HepG2 (cell line): ENCODE results near the gene OR1I1. TPM values are rescaled to one million over a fixed set of nuclear protein-coding genes. Genes with fewer than 3 reads are reported as not detected.

ENCODE experiments used
- AHR ChIP-seq: IDR thresholded peaks from 2 replicates; pipeline ENCODE4 v1.6.1; 2018; ENCODE audit warnings: missing genetic modification reagents, missing compliant biosample characterization
- ARID3A ChIP-seq: IDR thresholded peaks from 2 replicates; pipeline ENCODE4 v1.6.1; 2012; ENCODE audit warnings: low read depth, low read length, improper control_type of control experiment
- CHCHD3 ChIP-seq: sonication (generic); formaldehyde crosslinking; IDR thresholded peaks from 2 replicates; pipeline ENCODE4 v1.8.0; 2022; ENCODE audit warnings: mild to moderate bottlenecking, missing genetic modification reagents, moderate library complexity
- FOXO4 ChIP-seq: sonication (generic); formaldehyde crosslinking; conservative IDR thresholded peaks from 2 replicates; pipeline ENCODE4 v1.8.1; 2023; ENCODE audit warnings: missing genetic modification reagents
- HNRNPLL ChIP-seq: fragments of 200-400 bp; formaldehyde crosslinking; IDR thresholded peaks from 2 replicates; pipeline ENCODE4 v1.6.1; 2017; ENCODE audit warnings: mild to moderate bottlenecking, low read depth, low read length; ENCODE audit not compliant: poor library complexity, severe bottlenecking
- KLF12 ChIP-seq: sonication (generic); formaldehyde crosslinking; IDR thresholded peaks from 2 replicates; pipeline ENCODE4 v1.4.0; 2020; ENCODE audit warnings: missing genetic modification reagents, borderline replicate concordance
- MEIS2 ChIP-seq: sonication (generic); formaldehyde crosslinking; IDR thresholded peaks from 2 replicates; pipeline ENCODE4 v1.9.0; 2021; ENCODE audit warnings: mild to moderate bottlenecking, missing genetic modification reagents
- NFATC3 ChIP-seq: sonication (generic); formaldehyde crosslinking; IDR thresholded peaks from 2 replicates; pipeline ENCODE4 v1.5.1; 2020; ENCODE audit warnings: mild to moderate bottlenecking, missing genetic modification reagents
- RBFOX2 ChIP-seq: fragments of 200-400 bp; formaldehyde crosslinking; IDR thresholded peaks from 2 replicates; pipeline ENCODE4 v1.6.1; 2017; ENCODE audit warnings: low read depth, mild to moderate bottlenecking, low read length
- RFX3 ChIP-seq: IDR thresholded peaks from 2 replicates; pipeline ENCODE4 v1.6.1; 2016; ENCODE audit warnings: missing biosample characterization, missing genetic modification reagents
- TFAP4 ChIP-seq: sonication (generic); IDR thresholded peaks from 2 replicates; pipeline ENCODE4 v1.6.1; 2016; ENCODE audit warnings: low read depth, borderline replicate concordance
- U2AF1 ChIP-seq: fragments of 200-400 bp; formaldehyde crosslinking; optimal IDR thresholded peaks from 2 replicates; pipeline ENCODE3; 2017; ENCODE audit warnings: mild to moderate bottlenecking, low read depth, low read length
- ZBTB21 ChIP-seq: sonication (generic); formaldehyde crosslinking; IDR thresholded peaks from 2 replicates; pipeline ENCODE4 v1.4.0; 2020; ENCODE audit warnings: missing genetic modification reagents
- ZBTB39 ChIP-seq: sonication (generic); formaldehyde crosslinking; IDR thresholded peaks from 2 replicates; pipeline ENCODE4 v1.5.0; 2020; ENCODE audit warnings: missing genetic modification reagents
- ZNF33A ChIP-seq: sonication (generic); formaldehyde crosslinking; IDR thresholded peaks from 2 replicates; pipeline ENCODE4 v1.5.1; 2020; ENCODE audit warnings: missing genetic modification reagents, mild to moderate bottlenecking, moderate library complexity, borderline replicate concordance
- ZNF414 ChIP-seq: sonication (generic); formaldehyde crosslinking; IDR thresholded peaks from 2 replicates; pipeline ENCODE4 v1.5.0; 2020; ENCODE audit warnings: missing genetic modification reagents
- ZNF430 ChIP-seq: sonication (generic); formaldehyde crosslinking; IDR thresholded peaks from 2 replicates; pipeline ENCODE4 v1.9.0; 2021; ENCODE audit warnings: mild to moderate bottlenecking, missing genetic modification reagents
- ZNF446 ChIP-seq: sonication (generic); formaldehyde crosslinking; IDR thresholded peaks from 2 replicates; pipeline ENCODE4 v1.5.0; 2020; ENCODE audit warnings: mild to moderate bottlenecking, missing genetic modification reagents
- ZNF564 ChIP-seq: sonication (generic); formaldehyde crosslinking; IDR thresholded peaks from 2 replicates; pipeline ENCODE4 v1.8.1; 2023; ENCODE audit warnings: mild to moderate bottlenecking, missing genetic modification reagents
- ZNF607 ChIP-seq: sonication (generic); formaldehyde crosslinking; IDR thresholded peaks from 2 replicates; pipeline ENCODE4 v1.5.1; 2020; ENCODE audit warnings: missing genetic modification reagents, mild to moderate bottlenecking, borderline replicate concordance
- ZNF724P ChIP-seq: sonication (generic); formaldehyde crosslinking; IDR thresholded peaks from 2 replicates; pipeline ENCODE4 v1.8.0; 2022; ENCODE audit warnings: missing genetic modification reagents, borderline replicate concordance
- ZNF850 ChIP-seq: sonication (generic); formaldehyde crosslinking; conservative IDR thresholded peaks from 2 replicates; pipeline ENCODE4 v1.9.0; 2021; ENCODE audit warnings: mild to moderate bottlenecking, missing genetic modification reagents
- ZNF878 ChIP-seq: sonication (generic); formaldehyde crosslinking; IDR thresholded peaks from 2 replicates; pipeline ENCODE4 v1.8.1; 2023; ENCODE audit warnings: mild to moderate bottlenecking, missing genetic modification reagents, moderate library complexity
- polyA plus RNA-seq, 8 experiments: library from polyadenylated mRNA; depleted of rRNA in 3 of 8; stranded (reverse) in 7 of 8; unstranded in 1 of 8; fragments of >200 nt; fragmentation: Illumina TruSeq in 4 of 8; extraction: Trizol in 4 of 8; gene quantifications; 2 replicates each; pipeline versions ENCODE4 v1.2.1 to v1.2.3, GENCODE V29; 2011 to 2016; ENCODE audit warnings: low read depth in 4 of 8, missing spikeins in 1 of 8, mixed read lengths in 1 of 8; ENCODE audit not compliant: insufficient read depth in 1 of 8
- total RNA-seq, 5 experiments: library from RNA; depleted of rRNA; stranded (reverse); fragments of >200 nt; fragmentation: Illumina TruSeq; extraction: Trizol; gene quantifications; 2 replicates each; pipeline ENCODE4 v1.2.3, GENCODE V29; 2016; ENCODE audit warnings: low read depth in 1 of 5

OR1I1 gene
- total and polyA plus RNA-seq, 2 of the 13 experiments (the other 11 are each of a cell fraction or from before 2014, with no cell fraction given) = not detected

- TF ChIP-seq ZNF878 (CRISPR knock-in tag) = 0 out of 2 replicates have a peak, but pooled peaks have one; percentile 14
- no peak for TF ChIP-seq RFX3 (CRISPR knock-in tag)
- no peak for TF ChIP-seq ZBTB21 (CRISPR knock-in tag)
- TF ChIP-seq ZNF564 = peak; percentile 58; the same call in 1 of the 2 replicates
- peak; percentile 41; the same call in 1 of the 2 replicates for TF ChIP-seq KLF12
- TF ChIP-seq U2AF1 = peak; percentile 30
- 0 out of 2 replicates have a peak, but pooled peaks have one; percentile 50 for TF ChIP-seq ZNF414 (CRISPR knock-in tag)
- no peak for TF ChIP-seq MEIS2 (CRISPR knock-in tag)
- 0 out of 2 replicates have a peak, but pooled peaks have one; percentile 22 for TF ChIP-seq ZNF850 (CRISPR knock-in tag)
- peak; percentile 41; the same call in 1 of the 2 replicates for TF ChIP-seq TFAP4
- TF ChIP-seq ARID3A = 0 out of 2 replicates have a peak, but pooled peaks have one; percentile 2
- TF ChIP-seq RBFOX2 = peak; percentile 75
- no peak for TF ChIP-seq ZNF446 (CRISPR knock-in tag)
- peak; percentile 32; the same call in 1 of the 2 replicates for TF ChIP-seq ZNF607 (CRISPR knock-in tag)
- TF ChIP-seq ZNF430 (CRISPR knock-in tag) = peak; percentile 14; the same call in 1 of the 2 replicates
- 0 out of 2 replicates have a peak, but pooled peaks have one; percentile 41 for TF ChIP-seq FOXO4 (CRISPR knock-in tag)
- TF ChIP-seq ZNF724P (CRISPR knock-in tag) = 0 out of 2 replicates have a peak, but pooled peaks have one; percentile 29
- TF ChIP-seq NFATC3 (CRISPR knock-in tag) = no peak
- TF ChIP-seq HNRNPLL = peak; percentile 45
- peak; percentile 13; the same call in 1 of the 2 replicates for TF ChIP-seq CHCHD3 (CRISPR knock-in tag)
- no peak; the same call in 1 of the 2 replicates for TF ChIP-seq ZNF33A (CRISPR knock-in tag)
- peak; percentile 61; the same call in 1 of the 2 replicates for TF ChIP-seq ZBTB39 (CRISPR knock-in tag)
- TF ChIP-seq AHR = no peak; the same call in 1 of the 2 replicates
Measured at GRCh38 chr19:15124572-15125231, 42.7 kb downstream of the OR1I1 start (continued).
